GM20000 (cell line): Measurements from ENCODE around the gene NRP1.

Experiments
- DNase-seq: peaks from one replicate; pipeline ENCODE4 v3.0.0; 2012; ENCODE audit warnings: low spot score
- TF ChIP-seq, protein P1 (sequence below): IDR thresholded peaks from 2 replicates; pipeline ENCODE4 v1.5.1; 2012; ENCODE audit warnings: mild to moderate bottlenecking, control low read depth; ENCODE audit errors: extremely low read depth, missing control alignments

NRP1 gene

DNA sequence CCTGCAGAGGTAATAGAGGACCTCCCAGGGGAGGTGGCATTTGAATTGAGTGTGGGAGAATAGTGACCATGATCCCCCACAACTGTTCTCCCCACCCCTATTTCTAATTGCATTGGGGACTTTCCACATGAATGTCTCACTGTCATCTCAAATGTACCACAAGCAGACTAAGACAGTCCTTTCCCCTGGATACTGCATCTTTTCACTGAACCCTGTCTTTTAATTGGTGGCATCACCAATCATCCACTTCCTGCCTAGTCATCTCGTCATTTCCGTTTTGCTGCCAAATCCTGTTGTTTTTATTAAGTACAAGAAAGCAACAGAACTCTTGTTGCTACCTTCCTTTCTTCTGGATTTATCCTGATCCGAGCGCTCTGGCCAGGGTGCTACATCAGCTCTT lies 120.3 kb downstream of the NRP1 start:
- TF ChIP-seq, protein P1, sequence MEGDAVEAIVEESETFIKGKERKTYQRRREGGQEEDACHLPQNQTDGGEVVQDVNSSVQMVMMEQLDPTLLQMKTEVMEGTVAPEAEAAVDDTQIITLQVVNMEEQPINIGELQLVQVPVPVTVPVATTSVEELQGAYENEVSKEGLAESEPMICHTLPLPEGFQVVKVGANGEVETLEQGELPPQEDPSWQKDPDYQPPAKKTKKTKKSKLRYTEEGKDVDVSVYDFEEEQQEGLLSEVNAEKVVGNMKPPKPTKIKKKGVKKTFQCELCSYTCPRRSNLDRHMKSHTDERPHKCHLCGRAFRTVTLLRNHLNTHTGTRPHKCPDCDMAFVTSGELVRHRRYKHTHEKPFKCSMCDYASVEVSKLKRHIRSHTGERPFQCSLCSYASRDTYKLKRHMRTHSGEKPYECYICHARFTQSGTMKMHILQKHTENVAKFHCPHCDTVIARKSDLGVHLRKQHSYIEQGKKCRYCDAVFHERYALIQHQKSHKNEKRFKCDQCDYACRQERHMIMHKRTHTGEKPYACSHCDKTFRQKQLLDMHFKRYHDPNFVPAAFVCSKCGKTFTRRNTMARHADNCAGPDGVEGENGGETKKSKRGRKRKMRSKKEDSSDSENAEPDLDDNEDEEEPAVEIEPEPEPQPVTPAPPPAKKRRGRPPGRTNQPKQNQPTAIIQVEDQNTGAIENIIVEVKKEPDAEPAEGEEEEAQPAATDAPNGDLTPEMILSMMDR: no peak

DNA sequence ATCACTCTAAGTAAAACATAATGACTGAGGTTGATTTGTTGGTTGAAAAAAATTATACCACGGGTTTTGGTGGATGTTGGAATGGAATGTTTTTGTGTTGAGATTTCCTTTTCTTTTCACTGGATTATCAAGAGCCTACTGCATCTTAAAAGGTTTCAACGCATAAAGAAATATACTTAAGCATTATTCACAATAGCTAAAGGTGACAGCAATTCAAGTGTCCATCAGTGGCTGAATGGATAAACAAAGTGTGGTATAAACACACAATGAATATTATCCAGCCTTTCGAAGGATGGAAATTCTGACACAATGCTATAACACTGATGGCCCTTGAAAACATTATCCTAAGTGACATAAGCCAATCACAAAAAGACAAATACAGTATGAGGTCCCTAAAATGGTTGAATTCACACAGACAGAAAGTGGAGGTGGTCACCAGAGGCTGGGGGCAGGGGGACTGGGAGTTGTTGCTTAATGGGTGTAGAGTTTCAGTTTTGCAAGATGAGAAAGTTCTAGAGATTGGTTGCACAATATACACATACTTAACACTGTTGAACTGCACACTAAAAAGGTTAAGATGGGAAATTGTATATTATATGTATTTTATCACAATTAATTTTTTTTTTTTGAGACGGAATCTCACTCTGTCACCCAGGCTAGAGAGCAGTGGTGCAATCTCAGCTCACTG lies 122.3 kb downstream of the NRP1 start:
- TF ChIP-seq, protein P1: no peak
- no peak for DNase-seq

More for the DNA sequence above, 120.3 kb downstream of the NRP1 start:
- no peak for DNase-seq

DNA sequence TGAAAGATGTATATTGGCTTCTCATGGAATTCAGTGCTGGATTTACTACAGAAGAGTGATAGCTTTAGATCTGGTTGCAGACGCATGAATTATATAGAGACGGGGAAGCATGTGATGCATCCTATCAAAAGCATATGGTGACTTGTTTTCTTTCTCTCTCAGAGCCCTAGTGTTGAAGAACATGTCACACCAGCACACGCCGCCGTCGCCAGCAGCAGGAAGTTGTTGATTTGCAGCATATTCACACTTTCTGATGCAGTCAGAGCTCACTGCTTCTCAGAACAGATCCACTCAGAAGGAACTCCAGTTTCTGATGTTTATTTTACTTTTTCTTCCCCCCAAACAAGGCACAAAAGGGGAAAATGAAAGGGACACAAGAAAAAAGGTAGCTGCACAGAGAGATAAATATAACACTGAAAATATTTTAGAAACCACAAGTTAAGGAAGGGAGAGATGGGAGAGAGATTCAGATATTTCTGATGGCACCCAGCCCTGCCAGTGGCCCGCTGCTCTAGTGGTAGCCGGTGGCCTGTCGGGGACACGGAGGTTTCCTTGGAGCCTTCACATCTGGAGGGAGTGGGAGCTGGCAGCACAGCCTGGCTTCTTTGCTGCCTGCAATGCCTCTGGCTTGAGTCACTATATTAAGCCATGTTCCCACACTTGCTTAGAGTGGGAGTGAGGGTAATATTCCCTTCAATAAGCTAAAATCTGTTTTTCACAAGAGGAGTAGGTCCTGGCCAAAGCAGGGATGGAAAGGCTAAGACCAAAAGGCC lies 123.2 kb downstream of the NRP1 start:
- TF ChIP-seq, protein P1: no peak
- DNase-seq: no peak

DNA sequence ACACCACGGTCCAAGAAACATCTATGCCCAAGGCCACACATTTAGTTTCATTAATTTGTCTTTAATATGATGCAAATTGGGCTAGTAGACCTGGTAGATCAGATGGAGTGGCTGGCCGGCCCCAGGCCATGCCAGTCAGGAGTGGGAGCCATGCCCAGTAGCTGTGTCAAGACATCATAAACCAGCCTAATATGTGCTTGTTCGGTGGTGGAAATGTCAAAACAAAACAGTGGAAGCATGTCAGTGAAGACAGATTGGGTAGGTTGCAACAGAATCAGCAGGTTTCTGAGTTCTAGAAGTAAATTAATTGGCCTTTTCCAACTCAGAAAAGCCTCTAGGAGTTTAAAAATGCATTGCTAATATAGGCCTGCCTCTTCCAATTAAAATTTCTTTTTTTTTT lies 124.7 kb downstream of the NRP1 start:
- DNase-seq: no peak
- TF ChIP-seq, protein P1: no peak

DNA sequence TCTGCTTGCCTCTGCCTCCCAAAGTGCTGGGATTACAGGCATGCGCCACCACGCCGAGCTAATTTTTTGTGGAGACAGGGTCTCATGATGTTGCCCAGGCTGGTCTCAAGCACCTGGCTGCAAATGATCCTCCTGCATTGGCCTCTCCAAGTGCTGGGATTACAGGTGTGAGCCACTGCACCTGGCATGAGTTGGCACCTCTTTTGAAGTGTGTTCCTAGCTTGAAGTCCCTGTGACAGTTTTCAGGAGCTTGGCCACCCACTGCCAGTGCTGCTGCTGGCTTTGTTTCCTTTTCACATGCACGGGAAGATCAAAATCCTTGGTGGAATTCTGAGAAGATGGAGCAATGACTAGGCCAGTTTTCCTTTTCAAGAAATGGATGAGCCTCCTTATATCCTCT lies 126.3 kb downstream of the NRP1 start:
- no peak for DNase-seq
- TF ChIP-seq, protein P1: no peak

DNA sequence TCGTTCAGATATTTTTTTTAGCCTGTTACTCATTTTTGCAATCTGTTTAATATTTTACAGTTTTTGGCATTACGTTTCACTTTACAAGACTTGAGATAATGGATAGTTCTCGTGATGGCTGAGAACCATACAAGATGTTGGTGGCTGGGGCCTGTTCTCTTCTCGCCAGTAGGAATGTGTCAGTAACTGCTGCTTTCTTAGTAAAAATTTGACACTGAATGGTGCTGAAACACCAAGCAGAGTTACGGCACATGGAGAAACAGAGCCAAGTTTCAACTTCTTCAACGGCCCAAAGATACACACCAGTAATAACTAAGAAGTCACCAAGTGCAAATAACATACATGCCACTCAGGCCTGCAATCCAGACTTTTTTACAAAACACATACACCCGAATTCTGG lies 130.4 kb downstream of the NRP1 start:
- TF ChIP-seq, protein P1: no peak
- no peak for DNase-seq

DNA sequence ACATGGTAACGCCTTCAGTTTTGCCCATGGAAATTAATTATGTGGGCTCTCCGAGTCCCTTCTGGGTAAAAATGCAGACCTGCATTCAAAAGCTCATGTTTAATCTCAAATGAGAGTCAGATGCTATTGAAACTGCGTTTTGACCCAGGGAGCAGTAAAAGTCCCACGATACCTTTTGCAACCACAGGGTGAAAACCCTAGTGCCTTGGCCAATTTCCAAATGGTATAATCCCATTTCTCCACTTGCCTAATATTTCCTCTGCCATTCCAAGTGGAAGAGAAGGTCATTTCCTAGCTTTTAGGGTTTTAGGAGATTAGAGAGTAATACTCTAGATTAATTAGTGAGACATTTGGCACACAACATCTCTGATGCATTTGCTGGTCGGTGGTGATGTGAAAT lies 132.5 kb downstream of the NRP1 start:
- TF ChIP-seq, protein P1: no peak
- DNase-seq: no peak
